Stimulated activated CD8-positive, alpha-beta memory T cell treated with anti-CD3 and anti-CD28 coated beads, Interleukin-2, amount 100 ng/mL, for 48 hours (primary cell): Measurements from ENCODE around the gene CEP112.

Source experiments
- DNase-seq, 2 donors: peaks; one replicate each; pipeline ENCODE4 v3.0.0-alpha.2; 2020; ENCODE audit warnings: low read depth in 2 of 2

CEP112 gene

DNA sequence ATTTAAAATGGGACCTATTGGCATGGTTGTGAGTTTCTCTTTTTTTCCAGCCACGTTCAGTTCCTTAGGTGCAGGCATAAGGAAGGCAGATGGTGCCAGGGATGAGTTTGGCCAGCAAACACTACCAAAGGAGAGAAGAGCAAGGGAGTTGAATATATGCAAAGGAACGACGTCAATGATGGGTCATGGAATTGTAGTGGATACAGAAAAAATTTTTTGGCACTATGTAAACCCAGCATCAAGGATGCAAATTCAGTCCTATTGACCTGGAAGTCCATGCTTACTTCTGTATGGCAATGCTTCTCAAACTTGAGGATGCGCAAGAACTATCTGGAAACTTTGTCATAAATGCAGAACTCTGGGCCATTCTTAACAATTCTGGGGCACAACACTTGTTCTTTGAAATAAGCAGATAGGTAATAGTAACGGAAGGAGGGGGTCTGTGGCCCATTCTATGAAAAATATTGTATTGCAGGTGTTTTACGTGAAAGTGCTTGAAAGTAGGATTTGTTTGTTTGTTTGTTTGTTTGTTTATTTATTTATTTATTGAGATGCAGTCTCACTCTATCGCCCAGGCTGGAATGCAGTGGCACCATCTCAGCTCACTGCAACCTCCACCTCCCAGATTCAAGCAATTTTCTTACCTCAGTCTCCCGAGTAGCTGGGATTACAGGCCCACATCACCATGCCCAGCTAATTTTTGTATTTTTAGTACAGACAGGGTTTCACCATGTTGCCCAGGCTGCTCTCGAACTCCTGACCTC lies 19.3 kb upstream of the CEP112 start:
- DNase-seq: no peak

GRCh38 chr17:66210208-66210574 lies 18.3 kb upstream of the CEP112 start:
- no peak for DNase-seq

- no peak for DNase-seq
Observed at GRCh38 chr17:66207936-66208335, 16.0 kb upstream of the CEP112 start.

GRCh38 chr17:66203274-66204015 lies 11.5 kb upstream of the CEP112 start:
- no peak for DNase-seq

DNA sequence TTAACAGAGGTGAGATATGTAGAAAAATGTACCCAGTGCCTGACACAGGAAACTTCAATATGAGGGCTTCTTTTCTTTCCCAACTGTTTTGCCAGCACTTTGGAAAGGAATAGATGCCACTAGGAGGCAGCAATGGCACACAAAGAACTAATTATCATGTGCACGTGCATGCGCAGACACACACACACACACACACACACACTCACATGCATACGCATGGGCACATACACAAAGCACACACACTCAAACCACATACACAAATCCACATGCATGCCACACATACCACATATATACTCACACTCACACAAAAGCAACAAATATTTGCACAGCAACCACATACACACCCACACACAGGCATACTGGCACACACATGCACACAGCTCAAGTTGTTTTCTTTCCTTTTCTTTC lies 8.8 kb upstream of the CEP112 start:
- DNase-seq: peak in 1 of 2 donors; percentile 13

DNA sequence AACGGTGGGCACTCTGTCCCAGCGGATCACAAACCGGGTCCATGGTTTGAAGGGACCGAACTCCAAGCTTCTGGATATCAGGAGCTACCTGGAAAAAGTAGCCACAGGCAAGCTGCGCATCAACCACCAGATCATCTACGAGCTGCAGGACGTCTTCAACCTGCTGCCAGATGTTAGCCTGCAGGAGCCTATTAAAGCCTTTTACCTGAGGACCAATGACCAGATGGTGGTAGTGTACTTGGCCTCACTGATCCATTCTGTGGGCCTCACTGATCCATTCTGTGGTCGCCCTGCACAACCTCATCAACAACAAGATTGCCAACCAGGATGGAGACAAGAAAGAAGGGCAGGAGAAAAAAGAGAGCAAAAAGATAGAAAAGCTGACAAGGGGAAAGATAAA lies 6.3 kb upstream of the CEP112 start:
- no peak for DNase-seq

GRCh38 chr17:66192378-66192687 lies 400 bp upstream of the CEP112 start:
- DNase-seq: no peak

DNA sequence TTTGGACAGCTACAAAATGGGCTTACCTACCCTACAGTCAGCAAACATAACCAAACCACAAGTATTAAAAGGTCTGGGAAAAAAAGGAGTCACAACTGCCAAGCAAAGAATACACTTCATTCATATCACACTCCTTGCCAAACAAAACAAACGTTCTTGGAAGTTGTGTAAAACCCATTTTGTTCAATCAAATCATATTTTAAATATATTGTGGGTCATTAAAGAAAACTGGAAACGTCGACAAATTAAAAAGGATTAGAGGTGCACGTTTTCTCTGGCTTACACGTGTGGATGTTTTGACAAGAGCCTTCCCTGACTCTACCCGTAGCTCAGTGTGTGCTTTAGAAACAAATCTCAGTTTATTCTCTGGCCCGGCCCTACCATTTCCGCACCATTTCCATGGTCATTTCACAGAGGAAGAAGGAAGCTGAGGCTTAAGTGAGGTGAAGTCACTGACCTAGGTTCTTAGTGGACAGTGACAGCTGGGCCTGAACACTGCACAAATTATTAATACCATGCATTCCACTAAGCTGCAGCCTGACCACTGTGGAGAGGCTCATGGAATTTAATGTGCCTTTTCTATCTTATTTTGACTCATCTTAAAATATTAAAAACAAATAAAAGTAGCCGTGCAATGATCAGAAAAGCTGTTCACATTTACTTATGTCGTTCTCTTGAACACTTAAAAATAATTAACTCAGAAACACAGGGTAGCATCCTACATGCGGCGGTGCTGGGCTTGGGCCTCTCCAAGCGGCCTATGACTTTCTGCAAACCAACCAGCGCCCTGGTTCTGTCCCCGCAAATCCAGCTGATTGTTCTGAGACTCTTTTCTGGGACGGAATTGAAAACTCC lies 968 bp downstream of the CEP112 start:
- no peak for DNase-seq

DNA sequence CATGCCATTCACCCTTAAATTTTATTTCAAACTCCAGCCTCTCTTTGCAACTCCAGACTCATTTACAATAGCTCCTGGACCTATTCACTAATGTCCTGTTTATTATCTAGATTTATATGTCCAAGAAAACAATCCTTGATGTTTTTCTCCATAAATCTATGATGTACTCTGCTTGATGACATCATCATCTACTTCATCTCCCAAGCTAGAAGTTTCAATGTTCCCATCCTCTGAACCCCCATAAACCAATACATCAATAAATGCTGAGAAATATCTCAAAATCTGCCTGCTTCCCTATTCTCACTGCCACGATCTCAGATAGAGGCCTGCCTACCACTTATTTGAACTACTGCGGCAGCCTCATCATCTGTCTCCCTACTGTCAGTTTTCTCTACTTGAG lies 4.2 kb downstream of the CEP112 start:
- DNase-seq: no peak

- no peak for DNase-seq
Observed at GRCh38 chr17:66185862-66186261, 6.1 kb downstream of the CEP112 start.

DNA sequence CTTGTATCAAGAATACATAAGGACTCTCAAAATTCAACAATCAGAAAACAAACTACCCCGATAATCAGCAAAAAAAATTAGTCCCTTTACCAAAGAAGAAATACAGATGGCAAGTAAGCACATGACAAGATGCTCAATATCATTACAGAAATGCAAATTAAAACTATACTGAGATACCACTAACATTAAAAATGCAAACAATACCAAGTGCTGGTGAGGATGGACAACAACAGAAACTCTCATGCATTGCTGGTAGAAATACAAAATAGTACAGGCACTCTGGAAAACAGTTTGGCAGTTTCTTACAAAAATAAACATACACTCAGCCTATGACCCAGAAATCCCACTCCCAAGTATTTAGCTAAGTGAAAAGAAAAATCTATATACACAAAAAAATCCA lies 7.5 kb downstream of the CEP112 start:
- no peak for DNase-seq

- no peak for DNase-seq
Observed at GRCh38 chr17:66183529-66183928, 8.4 kb downstream of the CEP112 start.

DNA sequence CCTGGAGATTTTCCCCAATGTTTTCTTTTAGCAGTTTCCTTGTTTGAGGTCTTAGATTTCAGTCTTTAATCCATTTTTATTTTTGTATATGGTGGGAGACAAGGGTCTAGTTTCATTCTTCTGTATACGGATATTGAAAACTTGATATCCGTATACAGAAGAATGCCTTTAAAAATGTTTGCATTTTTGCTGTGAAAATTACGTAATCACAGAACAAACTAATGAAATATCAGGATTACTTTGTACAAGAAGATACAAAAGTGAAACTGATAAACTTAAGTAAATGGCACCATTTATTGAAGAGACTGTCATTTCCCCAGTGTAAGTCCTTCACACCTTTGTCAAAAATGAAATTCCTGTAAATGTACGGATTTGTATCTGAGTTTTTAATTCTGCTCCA lies 13.3 kb downstream of the CEP112 start:
- no peak for DNase-seq

GRCh38 chr17:66177048-66177447 lies 14.9 kb downstream of the CEP112 start:
- no peak for DNase-seq

GRCh38 chr17:66175892-66176291 lies 16.0 kb downstream of the CEP112 start:
- no peak for DNase-seq

DNA sequence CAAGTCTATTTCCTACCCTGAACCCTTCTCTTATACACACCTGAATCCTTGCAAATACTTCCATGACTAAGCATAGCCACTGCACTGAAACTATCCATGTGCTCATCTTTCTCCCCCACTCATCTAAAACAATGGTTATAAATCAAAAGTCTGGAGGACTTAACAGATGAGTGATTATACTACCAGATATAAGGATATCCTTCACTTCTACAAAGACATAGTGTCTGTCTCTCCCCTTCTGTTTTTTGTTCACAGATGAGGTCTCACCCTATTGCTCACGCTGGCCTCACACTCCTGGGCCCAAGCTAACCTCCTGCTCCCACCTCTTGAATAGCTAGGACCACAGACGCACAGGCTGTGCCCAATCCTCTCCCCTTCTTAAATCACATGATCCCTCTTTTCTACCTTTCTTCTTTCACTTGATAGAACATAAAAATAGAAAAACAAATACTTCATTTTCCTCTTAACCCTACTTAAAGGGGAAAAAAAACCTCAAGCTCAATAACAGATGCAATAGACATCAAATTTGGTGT lies 19.2 kb downstream of the CEP112 start:
- DNase-seq: no peak

GRCh38 chr17:66172144-66172543 lies 19.8 kb downstream of the CEP112 start:
- DNase-seq: no peak

DNA sequence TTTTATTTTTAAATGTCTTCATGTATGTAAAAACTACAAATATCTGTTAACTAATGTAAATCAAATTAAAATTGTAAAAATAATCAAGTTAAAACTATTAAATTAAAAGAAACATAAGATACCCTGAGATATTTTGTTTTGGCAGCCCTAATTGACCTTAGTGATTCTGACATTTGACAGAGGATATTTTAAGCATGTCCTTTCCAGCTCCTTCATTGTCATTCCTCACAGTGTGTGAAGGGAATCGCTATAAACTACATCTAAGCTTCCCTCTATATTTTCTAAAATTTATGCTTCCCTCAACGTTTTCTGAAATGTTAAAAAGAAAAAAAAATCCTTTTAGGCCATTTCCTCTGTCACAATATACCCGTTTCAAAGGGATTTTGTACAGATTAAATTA lies 20.2 kb downstream of the CEP112 start:
- DNase-seq: no peak

DNA sequence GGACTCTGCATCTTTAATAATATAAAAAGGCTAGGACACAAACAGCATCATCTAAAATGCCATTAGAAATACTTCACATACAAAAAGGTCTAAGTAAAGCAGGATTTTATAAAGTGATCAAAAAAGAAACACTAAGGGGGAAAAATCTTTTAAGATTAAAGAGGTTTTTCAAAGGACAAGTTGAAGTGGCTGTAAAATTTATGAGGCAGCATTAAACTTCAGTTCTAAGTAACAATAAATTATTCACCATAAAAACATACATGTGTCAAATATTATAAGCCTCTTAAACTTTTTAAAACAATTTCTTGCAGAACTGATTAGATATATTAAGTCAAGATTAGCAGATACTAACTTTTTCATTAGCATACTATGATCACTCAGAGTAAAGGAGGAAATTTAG lies 20.8 kb downstream of the CEP112 start:
- no peak for DNase-seq

DNA sequence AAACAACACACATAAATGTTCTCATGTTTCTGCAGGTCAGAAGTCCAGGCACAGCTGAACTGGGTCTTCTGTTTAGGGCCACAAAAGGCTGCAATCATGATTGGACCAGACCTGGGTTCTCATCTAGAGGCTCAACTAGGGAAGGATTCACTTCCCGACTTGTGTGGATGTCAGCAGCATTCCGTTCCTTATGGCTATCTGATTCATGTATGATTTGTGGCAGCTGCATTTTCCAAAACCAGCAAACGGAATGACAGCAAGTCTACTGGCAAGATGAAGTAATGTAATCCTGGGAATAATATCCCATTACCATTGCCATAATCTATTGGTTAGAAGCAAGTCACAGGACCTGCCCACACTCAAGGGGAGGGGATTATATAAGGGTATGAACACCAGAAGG lies 22.1 kb downstream of the CEP112 start:
- DNase-seq: no peak

- no peak for DNase-seq
Observed at GRCh38 chr17:66167189-66167815, 24.6 kb downstream of the CEP112 start.

DNA sequence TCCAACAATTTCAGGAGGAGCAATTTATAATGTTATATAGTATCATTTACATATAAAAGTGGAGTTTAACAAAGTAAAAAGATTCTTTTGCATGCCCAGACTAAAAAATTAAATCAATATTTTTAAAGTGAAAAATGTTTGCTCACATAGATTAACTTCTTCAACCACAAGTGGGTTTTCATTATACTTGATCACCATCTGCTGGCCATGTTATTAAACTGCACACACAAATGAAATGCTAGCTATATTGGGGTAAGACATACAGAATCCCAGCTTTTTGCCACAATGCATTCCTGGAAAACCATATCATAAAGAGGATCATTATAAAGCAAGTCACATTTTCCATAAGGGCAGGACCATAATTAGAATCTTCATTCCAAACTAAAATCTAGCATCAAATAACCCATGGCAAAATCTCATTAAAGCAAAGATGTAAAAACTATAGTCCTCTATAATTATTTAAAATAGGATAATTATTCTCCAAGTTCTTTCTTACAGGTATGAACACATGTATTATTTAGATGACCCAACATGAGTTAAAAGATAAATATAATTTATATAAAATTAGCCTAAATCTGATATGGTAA lies 26.3 kb downstream of the CEP112 start:
- no peak for DNase-seq
